Dedifferentiated amniotic fluid mesenchymal stem cell (primary cell): ENCODE results near the gene INS.

Source experiments
- DNase-seq: peaks from one replicate; pipeline ENCODE4 v3.0.0-alpha.2; 2016; ENCODE audit errors: extremely low spot score

Gene INS

DNA sequence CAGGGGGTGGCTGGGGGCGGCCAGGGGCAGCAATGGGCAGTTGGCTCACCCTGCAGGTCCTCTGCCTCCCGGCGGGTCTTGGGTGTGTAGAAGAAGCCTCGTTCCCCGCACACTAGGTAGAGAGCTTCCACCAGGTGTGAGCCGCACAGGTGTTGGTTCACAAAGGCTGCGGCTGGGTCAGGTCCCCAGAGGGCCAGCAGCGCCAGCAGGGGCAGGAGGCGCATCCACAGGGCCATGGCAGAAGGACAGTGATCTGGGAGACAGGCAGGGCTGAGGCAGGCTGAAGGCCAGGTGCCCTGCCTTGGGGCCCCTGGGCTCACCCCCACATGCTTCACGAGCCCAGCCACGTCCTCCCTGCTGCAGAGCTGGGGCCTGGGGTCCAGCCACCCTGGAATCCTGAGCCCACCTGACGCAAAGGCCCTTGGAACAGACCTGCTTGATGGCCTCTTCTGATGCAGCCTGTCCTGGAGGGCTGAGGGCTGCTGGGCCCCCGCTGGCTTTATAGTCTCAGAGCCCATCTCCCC is at the start of gene INS:
Gene INS (minus strand): TSS at position 474 of the 524 bp plus-strand sequence. CDS start 238 bp downstream, at position 236.
- no peak for DNase-seq

DNA sequence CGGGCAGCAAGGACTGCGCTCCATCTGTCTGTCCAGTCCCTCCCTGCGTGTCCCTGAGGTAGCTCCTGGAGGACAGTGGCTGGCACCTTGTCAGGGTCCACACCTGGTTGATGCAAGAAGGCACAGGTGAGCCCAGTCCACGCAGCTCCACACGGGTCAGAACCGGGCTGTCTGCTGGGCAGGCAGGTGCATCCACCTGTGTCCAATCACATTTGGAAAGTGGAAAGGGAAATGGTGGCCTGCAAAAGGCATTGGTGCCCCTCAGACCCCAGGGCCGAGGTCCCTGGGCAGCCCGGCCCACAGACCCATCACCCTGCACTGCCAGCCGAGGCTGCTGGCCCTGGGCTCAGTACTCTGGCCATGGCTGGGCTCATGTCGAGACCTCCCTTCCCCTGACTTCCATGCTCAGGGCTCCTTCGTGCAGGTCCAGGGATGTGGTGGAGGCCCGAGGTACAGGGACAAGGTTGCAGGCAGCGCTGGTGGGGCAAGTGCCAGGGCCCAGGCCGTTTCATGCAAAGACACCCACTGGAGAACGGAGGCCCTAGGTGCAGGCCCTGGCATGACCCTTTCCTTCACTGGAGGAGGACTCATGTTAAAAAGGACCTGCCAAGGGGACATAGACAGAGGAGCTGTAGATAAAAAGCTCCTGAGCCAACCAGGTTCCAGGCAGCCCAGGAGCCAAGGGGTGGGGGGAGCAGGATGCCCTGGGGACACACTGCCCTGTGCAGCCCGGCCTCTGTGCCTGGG is 49.5 kb upstream of the INS start:
- no peak for DNase-seq

DNA sequence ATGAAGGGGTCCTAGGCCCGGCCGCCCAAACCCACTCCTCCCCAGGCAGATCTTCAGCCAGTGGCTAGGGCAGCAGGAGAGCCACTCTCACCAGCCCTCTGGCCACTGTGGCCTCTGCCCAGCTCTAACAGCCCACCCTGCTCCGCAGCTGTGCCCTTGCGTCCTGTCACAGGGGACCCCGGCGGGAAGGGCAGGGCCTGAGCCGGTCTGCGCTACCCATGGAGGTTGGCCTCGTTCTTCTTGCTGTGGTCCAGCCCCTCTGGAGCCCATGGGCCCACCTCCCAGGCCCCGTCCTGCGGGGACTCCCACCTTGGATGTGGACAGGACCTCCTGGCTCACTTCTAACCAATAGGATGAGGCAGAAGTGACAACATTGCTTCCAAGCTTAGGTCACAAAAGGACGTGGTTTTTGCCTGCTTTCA is 48.9 kb upstream of the INS start:
- no peak for DNase-seq

DNA sequence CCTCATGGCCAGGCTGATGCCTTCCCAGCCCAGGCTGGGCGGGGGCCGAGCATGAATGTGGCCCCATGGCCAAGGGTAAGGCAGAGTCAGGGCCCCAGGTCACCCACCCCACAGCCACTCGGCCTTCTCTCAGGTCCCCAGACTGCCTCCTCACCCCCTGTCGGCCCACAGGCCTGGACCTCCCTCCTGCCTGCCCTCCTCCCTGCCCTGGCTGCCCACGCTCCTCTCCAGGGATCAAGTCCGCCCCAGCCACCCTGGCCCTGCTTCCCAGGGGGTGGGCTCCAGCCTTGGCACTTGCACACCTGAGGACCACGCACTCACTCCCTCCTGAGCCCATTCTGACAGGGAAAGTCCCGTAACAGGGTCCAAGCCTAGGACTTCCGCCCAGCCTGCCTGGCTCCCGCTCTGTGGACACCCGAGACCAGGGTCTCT is 48.4 kb upstream of the INS start:
- DNase-seq, result no peak

DNA sequence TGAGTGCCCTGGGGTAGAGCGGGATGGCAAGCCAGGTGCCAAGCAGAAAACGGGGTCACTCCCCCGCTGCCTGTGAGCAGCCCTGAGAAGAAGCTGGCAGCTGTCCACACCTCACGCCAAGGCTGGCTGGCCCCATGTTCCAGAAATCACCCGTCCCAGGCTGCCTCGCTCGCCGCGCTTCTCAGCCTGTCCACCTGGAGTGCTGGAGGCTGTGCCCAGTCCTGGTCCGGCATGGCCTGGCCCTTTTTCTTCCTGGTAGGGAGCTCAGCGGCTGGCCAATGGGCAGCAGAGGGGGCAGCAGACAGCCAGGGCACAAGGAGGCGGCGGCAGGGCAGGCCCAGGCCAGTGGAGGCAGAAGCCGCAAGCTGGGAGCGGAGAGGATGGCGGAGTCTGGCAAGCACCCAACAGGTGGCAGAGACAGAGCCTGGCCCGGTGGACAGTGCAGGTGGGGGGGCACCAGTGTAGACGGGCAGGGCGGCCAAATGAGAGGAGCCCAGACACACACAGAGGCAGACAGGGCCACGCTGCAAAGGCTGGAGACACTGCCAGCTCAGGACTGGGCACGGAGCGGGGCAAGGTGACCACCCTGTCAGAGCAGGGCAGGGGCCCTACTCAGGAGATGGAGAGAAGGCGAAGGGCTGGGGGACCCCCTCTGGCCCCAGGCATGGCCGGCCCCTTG is 47.8 kb upstream of the INS start:
- no peak for DNase-seq

DNA sequence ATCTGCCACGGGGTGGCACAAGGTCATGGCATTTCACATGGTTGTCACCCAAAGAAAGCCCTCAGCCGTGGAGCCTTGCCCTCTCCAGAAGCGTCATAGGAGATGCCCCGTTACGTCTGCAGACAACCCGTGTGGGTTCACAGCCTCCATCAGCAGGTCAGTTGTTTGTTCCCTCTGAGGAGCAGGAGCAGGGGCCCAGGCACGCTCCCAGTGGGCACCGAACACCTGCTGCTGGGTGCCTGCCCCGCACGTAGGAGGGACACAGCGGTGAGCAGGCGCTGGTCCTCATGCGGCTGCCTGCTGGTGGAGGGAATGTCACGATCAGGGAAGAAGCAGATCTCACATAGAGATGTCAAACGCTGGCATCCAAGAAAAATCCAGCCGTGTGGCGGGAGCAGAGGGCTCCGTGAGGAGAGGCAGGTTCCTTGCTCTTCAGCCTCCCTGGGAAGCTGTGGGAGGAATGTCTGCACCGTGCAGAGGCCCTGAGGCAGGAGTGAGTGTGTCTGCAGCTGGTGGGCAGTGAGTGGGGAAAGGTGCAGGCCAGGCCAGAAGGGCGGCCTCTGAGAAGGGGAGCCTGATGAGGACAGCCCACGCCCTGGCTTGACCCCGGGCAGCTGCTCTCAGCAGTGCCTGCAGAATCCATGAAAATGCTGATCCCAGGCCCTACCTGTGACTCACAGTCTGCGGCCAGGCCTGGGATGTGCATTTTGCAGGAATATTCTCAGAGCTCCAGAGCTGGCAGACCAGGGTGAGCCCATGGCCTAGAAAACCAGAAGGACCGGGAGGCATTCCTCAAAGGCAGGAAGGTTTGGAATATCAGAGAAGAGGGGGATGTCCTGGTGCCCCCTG is 47.0 kb upstream of the INS start:
- no peak for DNase-seq

DNA sequence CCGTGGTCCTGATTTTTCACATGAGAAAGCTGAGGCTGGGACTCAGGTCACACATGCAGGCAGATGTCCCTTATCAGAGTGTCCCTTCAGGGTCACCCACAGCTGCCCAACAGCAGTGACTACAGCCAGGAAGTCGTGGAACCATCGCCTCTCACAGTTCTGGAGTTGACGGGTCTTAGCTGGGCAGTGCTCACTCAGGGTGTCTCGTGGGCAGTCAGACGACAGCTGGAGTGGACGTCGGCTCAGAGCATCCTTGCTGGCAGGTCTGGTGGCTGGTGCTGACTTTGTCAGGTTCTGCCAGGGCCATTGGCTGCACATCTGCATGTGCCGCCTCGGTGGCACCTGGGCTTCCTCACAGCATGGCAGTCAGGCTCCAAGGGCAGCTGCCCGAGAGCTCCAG is 46.2 kb upstream of the INS start:
- DNase-seq, result no peak

DNA sequence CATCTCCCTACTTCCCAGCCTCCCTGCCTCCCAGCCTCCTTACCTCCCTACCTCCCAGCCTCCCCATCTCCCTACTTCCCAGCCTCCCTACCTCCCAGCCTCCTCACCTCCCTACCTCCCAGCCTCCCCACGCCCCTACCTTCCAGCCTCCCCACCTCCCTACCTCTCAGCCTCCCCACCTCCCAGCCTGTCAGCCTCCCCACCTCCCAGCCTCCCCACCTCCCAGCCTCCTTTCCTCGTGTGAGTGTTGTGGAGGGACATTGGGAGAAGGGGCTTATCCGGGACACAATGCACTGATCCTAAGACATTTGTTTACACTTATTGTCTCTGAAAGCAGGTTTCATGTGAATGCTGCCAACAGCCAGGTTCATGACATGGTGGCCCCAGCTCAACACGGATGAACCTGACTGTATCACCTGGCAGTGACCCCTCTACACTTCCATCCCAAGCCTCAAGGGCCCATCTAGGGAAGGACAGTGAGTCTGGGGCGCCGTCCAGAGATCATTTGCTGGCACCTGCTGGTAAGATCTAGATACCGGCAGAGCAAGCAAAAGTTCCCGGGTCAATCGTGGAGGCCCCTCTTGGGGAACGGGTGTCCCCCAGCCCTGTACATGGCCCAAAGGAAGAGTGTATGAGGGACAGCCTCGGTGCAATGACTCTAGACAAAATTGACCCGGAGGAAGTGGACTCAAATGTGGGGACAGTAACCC is 45.1 kb upstream of the INS start:
- DNase-seq, result no peak

DNA sequence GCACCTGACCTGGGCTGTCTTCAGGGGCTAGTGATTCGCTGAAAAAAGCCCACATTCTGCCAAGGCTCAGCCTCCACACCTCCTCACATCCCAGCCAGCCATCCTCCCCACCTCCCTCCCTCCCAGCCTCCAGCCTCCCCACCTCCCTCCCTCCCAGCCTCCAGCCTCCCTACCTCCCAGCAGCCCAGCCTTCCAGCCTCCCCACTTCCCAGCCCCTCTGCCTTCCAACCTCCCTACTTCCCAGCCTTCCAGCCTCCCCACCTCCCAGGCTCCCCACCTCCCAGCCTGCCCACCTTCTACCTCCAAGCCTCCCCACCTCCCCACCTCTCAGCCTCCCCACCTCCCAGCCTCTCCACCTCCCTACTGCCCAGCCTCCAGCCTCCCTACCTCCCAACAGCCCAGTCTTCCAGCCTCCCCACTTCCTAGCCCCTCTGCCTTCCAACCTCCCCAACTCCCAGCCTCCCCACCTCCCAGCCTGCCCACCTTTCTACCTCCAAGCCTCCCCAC is 44.3 kb upstream of the INS start:
- DNase-seq, result no peak

DNA sequence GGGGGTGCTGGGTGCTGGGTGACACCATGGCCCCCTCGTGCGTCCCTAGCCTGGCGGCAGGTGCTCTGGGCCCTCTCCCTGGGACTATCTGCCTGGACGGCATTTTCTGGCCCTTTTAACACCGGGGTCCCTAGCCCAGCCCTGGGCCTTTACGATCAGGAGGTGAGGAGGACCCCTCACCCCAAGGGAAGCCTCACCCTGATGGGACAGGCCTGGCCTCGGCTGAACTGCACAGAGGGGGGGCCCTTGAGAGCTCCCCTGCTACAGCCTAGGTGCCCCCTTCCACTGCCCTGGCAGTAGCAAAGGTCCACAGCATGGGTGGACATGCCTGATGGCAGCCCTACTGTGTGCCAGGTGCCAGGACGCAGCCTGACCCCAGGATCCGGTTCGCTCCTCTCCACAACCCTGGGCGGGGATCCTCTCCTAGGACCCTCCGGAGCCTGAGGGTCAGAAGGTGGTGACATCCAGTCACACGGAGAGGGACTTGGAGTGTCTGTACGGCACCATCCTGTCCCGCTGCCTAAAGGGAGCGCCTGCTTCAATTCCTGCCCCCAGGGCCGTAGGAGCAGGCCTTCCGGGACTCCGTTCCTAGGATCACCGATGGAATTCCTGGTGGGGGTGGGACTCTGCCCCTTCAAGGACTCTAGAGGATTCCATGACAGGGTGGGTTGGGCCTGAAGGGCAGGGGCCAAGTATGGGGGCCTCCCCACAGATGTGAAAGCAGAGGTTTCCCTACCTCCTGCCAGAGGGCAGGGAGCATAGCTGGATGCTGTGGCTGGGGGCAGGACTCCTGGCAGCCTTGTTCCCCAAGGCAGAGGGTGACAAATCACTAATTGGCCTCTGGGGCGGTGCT is 43.6 kb upstream of the INS start:
- no peak for DNase-seq

DNA sequence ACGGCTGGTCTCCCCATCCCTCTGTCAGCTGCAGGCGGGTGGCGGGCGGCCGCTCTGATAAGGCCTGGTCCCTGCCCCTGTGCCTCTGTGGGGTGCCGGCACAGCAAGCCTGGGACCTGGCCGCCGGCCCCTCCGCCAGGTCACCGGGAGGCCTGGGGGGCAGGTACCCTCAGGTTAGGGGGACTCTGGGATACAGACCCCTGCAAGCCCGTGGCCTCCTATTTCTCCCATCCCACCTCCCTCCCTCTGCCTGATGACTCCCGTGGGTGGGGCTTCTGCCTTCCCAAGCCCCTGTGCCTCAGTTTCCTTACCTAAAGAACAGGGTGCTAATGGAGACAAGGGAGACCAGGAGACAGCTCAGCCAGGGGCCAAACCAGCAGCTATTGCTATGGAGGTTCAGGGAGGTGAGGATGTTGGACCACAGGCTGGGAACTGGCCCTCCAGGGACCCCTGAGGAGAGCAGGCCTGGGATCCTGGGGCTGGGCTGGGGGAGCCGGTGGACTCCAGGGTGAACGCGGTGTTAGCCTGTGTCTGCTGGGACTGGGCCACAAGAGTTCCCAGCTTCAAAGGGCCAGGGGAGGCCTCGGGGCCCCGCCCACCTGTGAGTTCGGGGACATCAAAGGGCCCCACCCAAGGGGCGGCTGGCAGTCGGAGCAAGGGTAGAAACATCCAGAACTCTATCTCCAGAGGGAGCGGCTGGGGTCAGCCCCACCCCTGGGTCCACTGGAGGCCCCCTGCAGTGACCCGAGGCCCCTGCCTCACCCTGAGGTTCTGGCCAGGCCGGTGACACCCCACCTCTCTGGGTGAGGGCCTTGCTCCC is 42.6 kb upstream of the INS start:
- DNase-seq, result no peak

DNA sequence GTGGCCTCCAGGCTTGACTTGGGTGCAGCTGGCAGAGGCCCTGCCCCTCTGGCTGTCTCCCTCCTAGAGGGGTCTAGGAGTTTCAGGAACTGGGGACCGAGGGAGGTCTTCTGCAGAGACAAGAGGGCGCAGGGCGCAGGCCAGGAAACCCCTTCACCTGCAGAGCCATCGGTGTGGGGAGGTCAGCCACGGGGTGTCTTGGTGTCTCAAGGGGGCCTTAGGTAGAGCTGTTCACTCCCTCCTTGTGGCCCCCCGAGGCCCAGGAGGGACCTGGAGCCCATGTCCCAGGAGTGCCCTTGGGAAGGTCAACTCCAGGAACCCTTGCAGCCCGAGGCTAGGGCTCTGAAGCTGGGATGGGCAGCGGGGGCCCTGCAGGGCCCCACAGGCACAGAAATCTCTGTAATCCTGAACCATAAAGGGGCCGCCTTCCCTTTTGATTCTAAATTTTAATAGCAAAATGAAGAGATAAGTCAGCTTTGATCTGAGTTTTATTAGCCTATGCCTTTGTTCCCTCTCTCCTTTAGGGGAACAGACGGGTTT is 42.0 kb upstream of the INS start:
- no peak for DNase-seq

DNA sequence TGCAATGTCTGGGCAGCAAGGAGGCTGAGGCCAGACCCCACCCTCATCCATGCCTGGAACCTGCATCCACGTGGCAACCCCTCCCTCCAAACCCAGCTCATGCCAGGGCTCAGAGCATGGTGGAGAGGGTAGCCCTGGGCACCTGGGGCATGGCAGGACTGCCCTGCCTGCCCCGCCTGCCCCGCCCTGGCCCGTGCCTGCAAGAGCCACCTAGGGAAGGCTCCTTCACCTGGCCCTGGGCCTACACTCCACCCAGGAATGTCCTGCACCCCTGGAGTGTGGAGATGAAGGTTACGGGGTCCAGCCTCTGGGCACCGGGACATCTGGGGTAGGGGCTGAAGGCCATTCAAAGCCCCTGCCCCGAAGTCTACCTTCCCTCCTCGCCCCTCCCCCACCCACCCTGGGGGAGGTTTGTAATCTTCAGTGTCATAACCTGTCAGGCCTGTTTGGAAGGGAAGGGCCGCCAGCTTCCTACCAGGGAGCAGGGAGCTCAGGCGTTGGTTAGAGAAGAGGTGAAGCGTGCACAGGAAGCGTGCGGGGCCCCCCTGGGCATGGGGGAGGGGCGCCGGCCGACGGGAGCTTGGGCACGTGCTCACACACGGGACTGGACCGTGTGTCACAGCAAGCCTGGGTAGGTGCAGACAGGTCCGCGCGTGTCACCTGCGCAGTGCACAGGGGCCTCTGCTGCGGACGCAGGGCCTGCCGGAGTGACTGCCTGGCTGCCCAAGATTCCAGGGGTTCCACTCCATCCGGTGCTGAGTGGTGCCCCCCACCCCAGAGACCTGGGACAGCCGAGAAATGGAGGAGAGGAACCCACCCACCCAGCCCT is 41.3 kb upstream of the INS start:
- DNase-seq, result no peak

DNA sequence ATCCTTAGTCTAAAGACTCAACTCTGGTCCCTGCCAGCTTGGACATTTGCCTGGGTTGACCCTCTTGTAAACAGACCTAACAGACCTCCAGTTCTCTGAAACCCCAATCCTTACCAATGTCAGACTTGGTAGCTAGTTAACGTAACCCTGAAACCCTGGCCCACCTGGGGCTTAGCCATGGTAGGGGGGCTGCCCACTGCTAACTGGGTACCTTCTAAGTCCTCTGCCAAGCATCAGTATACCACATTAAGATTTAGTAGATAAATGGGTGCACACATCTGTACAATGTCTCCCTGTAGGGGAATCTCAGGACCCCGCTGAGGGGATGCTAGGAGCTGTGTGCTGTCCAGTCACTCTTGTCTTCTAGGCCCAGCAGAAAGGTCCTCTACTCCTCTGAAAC is 40.5 kb upstream of the INS start:
- DNase-seq, result no peak

DNA sequence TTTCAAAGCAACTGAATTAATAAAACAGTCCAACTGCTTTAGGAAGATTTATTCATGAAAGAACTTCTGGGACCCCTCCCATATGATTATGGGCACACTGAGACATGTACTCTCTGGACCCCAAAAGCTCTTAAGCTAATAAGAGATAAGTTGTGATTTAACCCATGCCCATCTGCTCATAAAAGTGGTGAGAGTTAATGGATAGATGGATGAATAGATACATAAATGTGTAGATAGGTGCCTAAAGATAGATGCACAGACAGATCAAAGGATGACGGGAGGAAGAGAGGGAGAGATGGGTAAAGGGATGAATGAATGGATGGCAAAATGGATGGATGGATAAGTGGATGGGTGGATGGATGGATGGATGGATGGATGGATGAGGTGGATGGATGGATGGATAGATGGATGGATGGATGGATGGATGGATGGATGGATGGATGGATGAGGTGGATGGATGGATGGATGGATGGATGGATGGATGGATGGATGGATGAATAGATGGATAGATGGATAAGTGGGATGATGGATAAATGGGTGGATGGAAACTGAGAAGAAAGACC is 40.0 kb upstream of the INS start:
- DNase-seq, result no peak

DNA sequence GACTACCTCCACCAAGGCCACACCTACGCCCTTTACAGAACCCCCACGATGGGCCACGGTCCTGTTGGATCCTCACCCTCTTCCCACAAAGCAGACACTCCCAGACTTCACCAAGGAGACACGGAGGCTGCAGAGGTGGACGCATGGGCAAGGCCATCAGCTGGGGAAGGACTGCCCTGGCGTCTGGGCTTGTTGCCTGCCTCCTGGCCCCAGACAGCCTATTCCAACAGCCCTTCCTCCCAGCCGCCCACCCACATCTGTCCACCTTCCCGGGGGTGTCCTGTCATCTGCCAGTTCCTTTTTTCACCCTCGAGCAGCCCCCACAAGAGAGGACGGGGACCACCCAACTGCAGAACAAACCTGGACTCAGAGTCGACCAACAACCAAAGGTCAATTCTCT is 39.5 kb upstream of the INS start:
- no peak for DNase-seq

DNA sequence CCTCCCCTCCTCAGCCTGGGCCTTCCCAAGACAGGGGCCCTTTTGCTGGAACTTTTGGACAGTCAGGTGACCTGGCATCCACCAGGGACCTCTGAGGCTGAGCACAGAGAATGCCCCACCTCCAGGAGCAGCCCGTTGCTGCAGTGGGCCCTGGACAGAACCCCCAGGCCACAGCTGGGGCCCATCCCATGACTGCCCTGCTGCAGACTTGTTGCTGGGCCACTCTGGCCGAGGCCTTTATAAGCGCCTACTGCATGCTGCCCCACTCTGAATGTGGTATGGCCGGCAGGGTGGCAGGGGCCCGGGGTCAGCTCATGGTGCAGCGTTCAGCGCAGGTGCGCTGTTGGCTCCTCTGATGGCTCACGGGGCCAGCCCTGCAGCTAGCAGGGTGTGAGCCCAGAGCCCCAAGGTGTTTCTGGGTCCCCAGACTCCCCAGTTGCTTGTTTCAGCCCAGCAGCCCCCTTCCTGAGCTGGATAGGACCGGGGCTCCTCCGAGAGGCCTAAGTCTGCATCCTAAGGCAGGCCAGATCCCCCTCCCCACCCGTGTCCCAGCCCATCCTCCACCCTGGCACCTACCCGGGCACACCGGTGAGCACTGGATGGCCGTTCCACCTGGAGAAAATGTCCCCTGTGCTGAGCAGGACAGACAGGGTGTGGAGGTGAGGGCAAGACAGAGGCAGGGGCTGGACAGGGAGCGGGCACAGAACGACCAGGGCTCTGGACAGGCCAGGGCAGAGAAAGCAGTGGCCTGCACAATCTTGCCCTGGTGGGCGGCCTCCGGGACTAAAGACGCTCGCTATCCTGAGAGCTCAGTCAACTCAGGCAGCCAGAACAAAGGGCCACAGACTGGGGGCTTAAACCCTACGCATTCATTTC is 38.7 kb upstream of the INS start:
- DNase-seq, result no peak
